NT2/D1 (cell line): Measurements from ENCODE around the gene SPIN2B.
"Not testable (repeated sequence)": the region's sequence is repeated elsewhere in the genome, so short reads cannot be mapped to it uniquely, and the experiment has no call there.

Experiments
- DNase-seq: peaks from one replicate; pipeline ENCODE4 v3.0.0-alpha.2; 2011; ENCODE audit warnings: low read depth, low spot score
- H3K27me3 ChIP-seq: 2 replicates; pipeline ENCODE4 v1.6.0; 2011; ENCODE audit warnings: mild to moderate bottlenecking; ENCODE audit not compliant: insufficient read length, insufficient read depth
- H3K36me3 ChIP-seq: 2 replicates; pipeline ENCODE4 v1.6.1; 2011; ENCODE audit warnings: mild to moderate bottlenecking, low read length, mixed read lengths; ENCODE audit not compliant: insufficient read depth, insufficient read length
- H3K4me1 ChIP-seq: 2 replicates; pipeline ENCODE4 v1.5.1; 2011; ENCODE audit not compliant: insufficient read depth, insufficient read length
- H3K4me3 ChIP-seq: 2 replicates; pipeline ENCODE4 v1.5.1; 2011; ENCODE audit warnings: low read depth; ENCODE audit not compliant: insufficient read length
- H3K9ac ChIP-seq: 2 replicates; pipeline ENCODE4 v1.6.0; 2011; ENCODE audit warnings: low read depth; ENCODE audit not compliant: insufficient read length
- H3K9me3 ChIP-seq: 2 replicates; pipeline ENCODE4 v1.5.1; 2011; ENCODE audit warnings: mild to moderate bottlenecking, low read length; ENCODE audit not compliant: insufficient read depth
- SUZ12 ChIP-seq: IDR thresholded peaks from 2 replicates; pipeline ENCODE4 v1.6.1; 2011; ENCODE audit not compliant: insufficient read length, insufficient read depth; ENCODE audit errors: extremely low read depth
- YY1 ChIP-seq: IDR thresholded peaks from 2 replicates; pipeline ENCODE4 v1.6.1; 2011; ENCODE audit not compliant: insufficient read length, insufficient read depth
- ZNF274 ChIP-seq: IDR thresholded peaks from 2 replicates; pipeline ENCODE4 v1.6.1; 2011; ENCODE audit warnings: mild to moderate bottlenecking, low read depth, low read length

SPIN2B gene

DNA sequence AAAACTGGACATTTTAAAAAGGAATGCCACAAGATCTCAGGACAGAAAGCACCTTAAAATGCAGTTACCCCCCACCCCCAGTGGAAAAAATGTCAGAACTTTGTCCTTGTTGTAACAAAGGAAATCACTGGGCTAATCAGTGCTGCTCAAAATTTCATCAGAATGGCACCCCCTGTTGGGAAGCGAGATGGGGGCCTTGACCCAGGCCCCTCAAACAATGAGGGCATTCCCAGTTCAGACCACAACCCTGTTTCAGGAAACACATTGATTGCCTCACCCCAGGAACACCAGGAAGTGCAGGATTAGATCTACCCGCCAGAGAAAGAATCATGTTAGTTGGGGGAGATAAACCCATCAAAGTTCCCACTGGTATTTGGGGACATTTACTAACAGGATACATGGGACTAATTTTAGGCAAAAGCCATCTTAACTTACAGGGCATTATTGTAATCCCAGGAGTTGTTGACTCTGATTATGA is 16.4 kb downstream of the SPIN2B start:
- no peak overlapping the region for H3K4me3 ChIP-seq
- DNase-seq = peak; percentile 59
- no peaks in the 10 kb centered on the region for H3K27me3 ChIP-seq
- no peaks in the 10 kb centered on the region for H3K4me1 ChIP-seq
- no peak overlapping the region for H3K9ac ChIP-seq
- peaks cover 30% of the 10 kb centered on the region for H3K36me3 ChIP-seq
- peaks cover 7% of the 10 kb centered on the region; the same call in 1 of the 2 replicates for H3K9me3 ChIP-seq
- no peak for TF ChIP-seq ZNF274
- no peak for TF ChIP-seq YY1

- no peak for DNase-seq
- no peak overlapping the region for H3K9ac ChIP-seq
- H3K27me3 ChIP-seq = no peaks in the 10 kb centered on the region
- H3K9me3 ChIP-seq = peaks cover 7% of the 10 kb centered on the region; the same call in 1 of the 2 replicates
- H3K36me3 ChIP-seq = peaks cover 30% of the 10 kb centered on the region
- TF ChIP-seq ZNF274 (no peak), SUZ12 (no peak), YY1 (no peak)
- H3K4me1 ChIP-seq = no peaks in the 10 kb centered on the region
- no peak overlapping the region for H3K4me3 ChIP-seq
Measured at GRCh38 chrX:57104406-57104805, 16.9 kb downstream of the SPIN2B start.

- peaks cover 7% of the 10 kb centered on the region; the same call in 1 of the 2 replicates for H3K9me3 ChIP-seq
- peaks cover 21% of the 10 kb centered on the region for H3K36me3 ChIP-seq
- H3K9ac ChIP-seq = no peak overlapping the region
- no peaks in the 10 kb centered on the region for H3K27me3 ChIP-seq
- no peak overlapping the region for H3K4me3 ChIP-seq
- TF ChIP-seq YY1 = no peak
- no peak for TF ChIP-seq SUZ12
- no peak for TF ChIP-seq ZNF274
- no peaks in the 10 kb centered on the region for H3K4me1 ChIP-seq
- DNase-seq = no peak
Measured at GRCh38 chrX:57103489-57103888, 17.9 kb downstream of the SPIN2B start.

DNA sequence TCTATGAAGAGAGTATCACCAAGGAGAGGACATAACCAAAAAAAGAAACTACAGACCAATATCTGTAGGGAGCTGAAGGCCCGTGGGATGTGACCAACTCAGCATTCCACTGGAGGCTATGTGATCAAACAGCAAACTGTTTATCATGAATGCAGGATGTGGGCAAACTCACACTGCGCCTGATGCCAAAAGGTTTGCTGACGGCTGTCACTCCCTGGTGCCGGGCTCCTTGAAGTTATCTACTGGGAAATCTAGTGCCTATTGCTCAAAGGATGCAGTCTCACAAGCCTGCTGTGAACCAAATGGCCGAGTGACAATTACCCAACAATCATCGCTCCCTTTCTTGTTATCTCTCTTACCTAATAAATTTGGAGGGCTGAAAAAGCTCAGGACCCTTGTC is 18.4 kb downstream of the SPIN2B start:
- not testable (repeated sequence) for H3K4me1 ChIP-seq, H3K4me3 ChIP-seq, DNase-seq, H3K9ac ChIP-seq, H3K27me3 ChIP-seq, H3K9me3 ChIP-seq
- peaks cover 15% of the 10 kb centered on the region for H3K36me3 ChIP-seq

DNA sequence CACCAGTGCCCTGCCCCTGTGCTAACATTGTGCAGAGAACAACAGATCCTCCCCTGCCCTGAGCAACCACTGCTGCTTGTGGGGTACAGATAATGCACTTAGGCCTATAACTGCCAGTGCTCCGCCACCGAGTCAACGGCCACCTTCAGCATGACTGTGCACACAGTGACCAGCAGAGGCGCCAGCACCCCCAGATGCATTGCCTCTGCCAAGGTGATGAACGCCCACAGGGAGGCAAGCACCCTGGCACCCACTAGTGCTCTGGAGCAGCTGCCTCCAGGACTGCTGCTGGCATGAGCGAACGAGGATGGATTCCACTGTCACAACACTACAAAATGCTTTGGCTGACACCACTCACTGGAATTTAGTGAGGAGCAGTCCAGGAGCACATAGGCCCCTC is 38.2 kb downstream of the SPIN2B start:
- Histone ChIP-seq H3K4me3 (no peak overlapping the region), H3K9me3 (peaks cover 4% of the 10 kb centered on the region; the same call in 1 of the 2 replicates), H3K4me1 (no peaks in the 10 kb centered on the region), H3K27me3 (no peaks in the 10 kb centered on the region), H3K9ac (no peak overlapping the region), H3K36me3 (peaks cover 15% of the 10 kb centered on the region)
- no peak for TF ChIP-seq ZNF274
- TF ChIP-seq YY1 = no peak
- TF ChIP-seq SUZ12 = no peak
- no peak for DNase-seq

DNA sequence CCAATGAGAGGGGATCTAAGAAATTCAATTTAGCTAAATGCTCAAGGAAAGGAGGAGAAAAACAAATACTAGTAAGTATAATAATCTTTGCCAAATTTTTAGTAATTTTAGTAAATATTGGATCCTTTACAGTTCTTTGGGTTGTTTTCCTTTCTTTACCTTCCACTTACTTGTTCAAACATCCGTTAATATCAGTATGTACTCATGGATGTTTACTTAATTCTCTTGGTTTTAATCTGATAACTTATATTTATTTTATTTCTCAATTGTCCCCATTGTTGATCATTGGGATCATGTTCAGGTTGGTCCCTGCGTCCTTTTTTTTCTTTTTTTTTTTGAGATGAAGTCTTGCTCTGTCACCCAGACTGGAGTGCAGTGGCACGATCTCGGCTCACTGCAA is 46.9 kb downstream of the SPIN2B start:
- Histone ChIP-seq H3K36me3 (no peaks in the 10 kb centered on the region), H3K9ac (no peak overlapping the region), H3K4me3 (no peak overlapping the region), H3K9me3 (no peaks in the 10 kb centered on the region), H3K27me3 (no peaks in the 10 kb centered on the region), H3K4me1 (no peaks in the 10 kb centered on the region)
- no peak for DNase-seq
- TF ChIP-seq ZNF274 (no peak), YY1 (no peak), SUZ12 (no peak)

DNA sequence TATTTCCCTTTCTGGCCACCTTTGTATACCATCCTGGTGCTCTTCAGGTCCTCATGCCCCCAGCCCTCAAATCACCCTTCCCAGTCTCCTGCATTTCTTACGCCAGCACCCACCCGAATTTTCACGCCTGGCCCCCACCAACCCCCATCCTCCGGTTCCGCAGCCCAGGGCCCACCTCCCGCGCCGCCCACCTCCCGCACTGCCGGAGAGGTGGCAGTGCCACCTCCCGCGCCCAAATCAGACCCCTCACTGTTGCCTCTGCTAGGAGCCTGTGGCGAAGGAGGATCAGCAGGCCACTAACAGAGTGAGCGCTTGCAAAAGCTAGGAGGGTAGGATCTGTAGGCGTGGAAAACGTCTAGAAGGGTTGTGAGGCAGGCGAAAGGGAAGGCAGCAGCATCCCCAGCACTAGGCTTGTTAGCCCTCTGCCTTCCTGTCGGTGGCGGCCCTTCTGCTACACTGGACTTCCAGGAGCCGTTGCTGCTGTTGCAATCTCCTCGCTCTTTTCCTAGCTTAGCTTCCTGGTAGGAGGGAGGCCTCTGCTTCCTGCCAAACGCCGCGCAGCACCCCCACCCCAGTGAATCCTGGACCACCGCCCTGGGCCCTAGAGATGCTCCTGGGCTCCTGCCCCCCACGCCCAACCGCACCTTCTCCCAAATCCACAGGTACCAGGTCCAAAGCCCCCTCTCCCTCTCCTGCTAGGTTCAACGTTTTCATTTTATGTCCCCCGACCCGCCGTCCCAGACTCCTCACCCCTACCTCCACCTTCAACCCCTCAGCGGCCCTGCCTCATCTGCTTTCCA is 51.0 kb downstream of the SPIN2B start:
- Histone ChIP-seq H3K4me3 (no peak overlapping the region), H3K9ac (no peak overlapping the region), H3K9me3 (no peaks in the 10 kb centered on the region), H3K4me1 (no peaks in the 10 kb centered on the region), H3K27me3 (no peaks in the 10 kb centered on the region), H3K36me3 (no peaks in the 10 kb centered on the region)
- TF ChIP-seq YY1 (no peak), ZNF274 (no peak), SUZ12 (no peak)
- no peak for DNase-seq
